Mesenchymal stem cell (in vitro differentiated cells and primary cell): Measurements from ENCODE around the gene PER2.
"Not testable (repeated sequence)": the region's sequence is repeated elsewhere in the genome, so short reads cannot be mapped to it uniquely, and the experiment has no call there.

Experiments used
- DNase-seq: peaks from one replicate; pipeline ENCODE4 v3.0.0-alpha.2; 2013
- H2AFZ ChIP-seq: one replicate; pipeline ENCODE4 v1.6.1; 2013; ENCODE audit warnings: low read depth, mild to moderate bottlenecking, control low read depth, inconsistent platforms, low read length, moderate library complexity
- H2AK5ac ChIP-seq: 2 replicates; pipeline ENCODE4 v1.6.1; 2013; ENCODE audit warnings: low read length, moderate library complexity, mild to moderate bottlenecking, inconsistent platforms; ENCODE audit not compliant: severe bottlenecking
- H2BK120ac ChIP-seq: one replicate; pipeline ENCODE4 v1.6.1; 2013; ENCODE audit warnings: low read depth, mild to moderate bottlenecking, inconsistent platforms, low read length, moderate library complexity
- H2BK12ac ChIP-seq, 2 experiments: one replicate each; pipeline ENCODE4 v1.6.1; 2013; ENCODE audit warnings: inconsistent platforms in 2 of 2, low read length in 2 of 2, mild to moderate bottlenecking in 2 of 2, moderate library complexity in 2 of 2, control low read depth in 1 of 2
- H2BK15ac ChIP-seq: one replicate; pipeline ENCODE4 v1.6.1; 2013; ENCODE audit warnings: mild to moderate bottlenecking, low read depth, inconsistent platforms; ENCODE audit not compliant: poor library complexity, severe bottlenecking
- H2BK5ac ChIP-seq: 2 replicates; pipeline ENCODE4 v1.6.1; 2013; ENCODE audit warnings: low read depth, mild to moderate bottlenecking, low read length, control low read depth, inconsistent platforms; ENCODE audit not compliant: poor library complexity, severe bottlenecking
- H3K14ac ChIP-seq, 2 experiments: one replicate each; pipeline ENCODE4 v1.6.1; 2013; ENCODE audit warnings: inconsistent platforms in 2 of 2, low read length in 2 of 2, control low read depth in 1 of 2, mild to moderate bottlenecking in 1 of 2, moderate library complexity in 1 of 2
- H3K18ac ChIP-seq, 2 experiments: one replicate each; pipeline ENCODE4 v1.6.1; 2013; ENCODE audit warnings: inconsistent platforms in 2 of 2, low read length in 2 of 2, control low read depth in 1 of 2, low read depth in 1 of 2, mild to moderate bottlenecking in 1 of 2
- H3K23ac ChIP-seq, 2 experiments: one replicate each; pipeline ENCODE4 v1.6.1; 2013; ENCODE audit warnings: inconsistent platforms in 2 of 2, low read length in 2 of 2, mild to moderate bottlenecking in 2 of 2, moderate library complexity in 2 of 2, control low read depth in 1 of 2
- H3K27ac ChIP-seq: 2 replicates; pipeline ENCODE4 v1.5.1; 2013; ENCODE audit warnings: mild to moderate bottlenecking, moderate library complexity, low read length, control low read depth, inconsistent platforms; ENCODE audit not compliant: poor library complexity, severe bottlenecking
- H3K27me3 ChIP-seq, 2 experiments: 2 replicates each; pipeline versions ENCODE4 v1.6.1 to v1.7.0; 2013; ENCODE audit warnings: low read length in 2 of 2, mild to moderate bottlenecking in 2 of 2, moderate library complexity in 2 of 2, control low read depth in 1 of 2, inconsistent platforms in 1 of 2; ENCODE audit not compliant: control insufficient read depth in 1 of 2, insufficient read depth in 1 of 2
- H3K36me3 ChIP-seq, 2 experiments: 2 replicates each; pipeline versions ENCODE4 v1.6.1 to v1.7.0; 2013; ENCODE audit warnings: low read length in 2 of 2, control low read depth in 1 of 2, inconsistent platforms in 1 of 2, low read depth in 1 of 2, mild to moderate bottlenecking in 1 of 2; ENCODE audit not compliant: insufficient read depth in 2 of 2, control insufficient read depth in 1 of 2
- H3K4ac ChIP-seq, 2 experiments: one replicate each; pipeline ENCODE4 v1.6.1; 2013; ENCODE audit warnings: inconsistent platforms in 2 of 2, low read length in 2 of 2, mild to moderate bottlenecking in 2 of 2, moderate library complexity in 2 of 2, control low read depth in 1 of 2, low read depth in 1 of 2
- H3K4me1 ChIP-seq: 2 replicates; pipeline ENCODE4 v1.6.1; 2013; ENCODE audit warnings: low read depth, low read length, control low read depth; ENCODE audit not compliant: control insufficient read depth, insufficient read depth
- H3K4me2 ChIP-seq: 2 replicates; pipeline ENCODE4 v1.6.1; 2013; ENCODE audit warnings: low read length, mild to moderate bottlenecking, inconsistent platforms; ENCODE audit not compliant: poor library complexity, severe bottlenecking
- H3K4me3 ChIP-seq, 2 experiments: 2 replicates each; pipeline versions ENCODE4 v1.5.1 to v1.7.0; 2013; ENCODE audit warnings: low read length in 2 of 2, mild to moderate bottlenecking in 2 of 2, control low read depth in 1 of 2, low read depth in 1 of 2; ENCODE audit not compliant: insufficient read depth in 1 of 2
- H3K79me1 ChIP-seq: replicated peaks from 2 replicates; pipeline ENCODE4 v1.6.1; 2013; ENCODE audit warnings: mild to moderate bottlenecking, control low read depth, low read length, inconsistent platforms; ENCODE audit not compliant: poor library complexity, severe bottlenecking
- H3K9ac ChIP-seq: 2 replicates; pipeline ENCODE4 v1.7.0; 2013; ENCODE audit warnings: mild to moderate bottlenecking, low read length, moderate library complexity
- H3K9me3 ChIP-seq: 2 replicates; pipeline ENCODE4 v1.7.0; 2013; ENCODE audit warnings: mild to moderate bottlenecking, low read length; ENCODE audit not compliant: control insufficient read depth
- H4K8ac ChIP-seq: one replicate; pipeline ENCODE4 v1.6.1; 2013; ENCODE audit warnings: inconsistent platforms, mild to moderate bottlenecking, low read length, moderate library complexity
- H4K91ac ChIP-seq: one replicate; pipeline ENCODE4 v1.6.1; 2013; ENCODE audit warnings: mild to moderate bottlenecking, low read length, inconsistent platforms
- WGBS: methylation state at CpG from one replicate; pipeline ENCODE4 v1.1.7; 2013; ENCODE audit warnings: mixed read lengths; 5-methylcytosine and 5-hydroxymethylcytosine counted together

The PER2 gene

DNA sequence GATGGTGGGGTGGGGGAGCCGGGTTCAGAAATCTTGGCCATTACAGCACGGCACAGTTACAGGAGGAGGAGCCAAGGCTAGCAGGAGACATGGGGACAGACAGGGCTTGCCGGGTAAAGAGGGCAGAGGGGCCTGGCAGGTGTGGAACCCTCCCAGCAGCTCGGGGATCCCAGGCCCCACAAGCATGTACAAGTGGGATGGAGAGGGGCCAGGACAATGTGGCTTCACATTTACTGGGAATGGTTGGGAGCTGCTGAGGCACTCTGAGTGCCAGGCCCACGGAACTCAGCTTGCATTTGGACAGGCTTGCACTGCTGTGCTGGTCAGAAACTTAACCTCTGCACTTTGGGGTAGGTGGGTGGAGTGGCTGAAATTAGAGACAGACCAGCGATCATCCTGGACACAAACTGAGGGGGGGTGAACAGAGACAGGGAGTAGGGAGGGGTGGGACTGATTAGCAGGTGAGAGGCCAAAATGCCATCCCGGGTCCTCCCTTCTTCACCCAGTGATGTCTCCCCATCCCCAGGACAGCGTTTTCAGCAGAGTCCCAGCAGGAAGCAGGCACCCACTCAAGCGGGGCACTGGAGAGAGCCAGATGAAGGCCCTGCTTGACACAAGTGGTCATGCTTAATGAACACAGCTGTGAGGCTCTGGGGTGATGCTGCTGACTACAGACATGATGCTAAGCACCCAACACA, 9.6 kb downstream of the PER2 start:
- H2BK12ac ChIP-seq, result no peak overlapping the region
- H2BK15ac ChIP-seq, result no peak overlapping the region
- no peak overlapping the region for H2BK5ac ChIP-seq
- peaks cover 26% of the 10 kb centered on the region for H3K4me1 ChIP-seq
- no peaks in the 10 kb centered on the region for H3K27me3 ChIP-seq
- H3K4me3 ChIP-seq, result no peak overlapping the region
- H4K8ac ChIP-seq, result no peak overlapping the region
- no peaks in the 10 kb centered on the region for H3K9me3 ChIP-seq
- H2AFZ ChIP-seq, result no peak overlapping the region
- H3K9ac ChIP-seq, result no peak overlapping the region
- H3K4ac ChIP-seq, result no peak overlapping the region
- no peak overlapping the region for H2AK5ac ChIP-seq
- H3K27ac ChIP-seq, result no peak overlapping the region
- H3K4me2 ChIP-seq, result no peak overlapping the region
- no peak overlapping the region for H2BK120ac ChIP-seq
- H4K91ac ChIP-seq, result no peak overlapping the region
- no peak for DNase-seq
- no peak overlapping the region for H3K14ac ChIP-seq
- WGBS, result 91% methylated on average over 9 of the region's 9 CpGs
- peaks cover 39% of the 10 kb centered on the region for H3K79me1 ChIP-seq
- H3K36me3 ChIP-seq, result peaks cover 29 to 34% of the 10 kb centered on the region in 2 experiments
- H3K18ac ChIP-seq, result no peak overlapping the region
- H3K23ac ChIP-seq, result no peak overlapping the region

- Histone ChIP-seq H3K23ac (no peak overlapping the region), H3K27me3 (no peaks in the 10 kb centered on the region), H3K4me2 (no peak overlapping the region), H3K27ac (no peak overlapping the region), H3K14ac (no peak overlapping the region), H3K4ac (no peak overlapping the region), H3K4me3 (no peak overlapping the region), H2BK15ac (no peak overlapping the region), H2BK5ac (no peak overlapping the region), H2AK5ac (no peak overlapping the region), H4K8ac (no peak overlapping the region), H3K4me1 (peaks cover 15% of the 10 kb centered on the region), H3K36me3 (peaks cover 29 to 39% of the 10 kb centered on the region in 2 experiments), H3K18ac (no peak overlapping the region), H2BK12ac (no peak overlapping the region), H3K9ac (no peak overlapping the region), H3K9me3 (no peaks in the 10 kb centered on the region), H2BK120ac (no peak overlapping the region), H3K79me1 (peaks cover 30% of the 10 kb centered on the region), H4K91ac (no peak overlapping the region), H2AFZ (no peak overlapping the region)
- no peak for DNase-seq
- WGBS, result 83% methylated on average over 15 of the region's 15 CpGs
Observed at GRCh38 chr2:238277695-238278094, 10.7 kb downstream of the PER2 start.

DNA sequence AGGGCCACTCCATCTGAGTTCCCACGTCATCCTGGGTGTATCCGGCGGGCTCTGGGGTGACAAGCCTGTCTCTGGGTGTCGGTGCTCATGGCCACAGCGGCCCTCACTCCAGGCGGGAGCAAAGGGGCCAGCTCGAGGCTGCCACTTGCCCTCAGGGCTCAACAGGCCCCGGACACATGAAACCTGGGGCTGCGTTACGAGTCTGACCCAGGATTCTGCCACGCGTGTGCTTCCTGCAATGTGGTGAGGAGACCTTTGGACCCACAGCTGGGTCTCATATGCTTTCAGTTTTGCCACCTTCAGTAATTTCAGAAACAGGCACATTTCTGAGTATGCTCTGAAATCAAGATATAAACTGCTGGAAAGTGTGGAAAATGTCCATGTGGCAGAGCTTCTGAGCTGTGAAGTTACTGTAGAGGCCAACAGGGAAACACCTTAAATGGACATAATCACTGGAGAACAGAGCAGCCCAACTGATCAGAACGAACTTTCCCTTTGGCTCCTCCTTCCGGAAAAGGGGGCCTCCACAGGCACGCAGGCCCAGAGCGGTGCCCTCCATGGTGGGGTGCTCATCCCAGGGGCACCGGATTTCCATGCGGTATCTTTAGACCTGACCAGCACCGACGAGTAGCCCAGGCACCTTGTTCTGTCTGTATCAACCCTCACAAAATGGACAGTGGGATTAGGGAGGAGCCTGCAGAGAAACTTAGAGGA, 14.1 kb downstream of the PER2 start:
- peaks cover 49 to 61% of the 10 kb centered on the region in 2 experiments for H3K36me3 ChIP-seq
- peaks cover 8% of the 10 kb centered on the region for H3K4me1 ChIP-seq
- H2BK15ac ChIP-seq, result no peak overlapping the region
- no peak overlapping the region for H2AFZ ChIP-seq
- no peak overlapping the region for H3K9ac ChIP-seq
- H2BK120ac ChIP-seq, result no peak overlapping the region
- H3K4me3 ChIP-seq, result no peak overlapping the region
- H3K4me2 ChIP-seq, result no peak overlapping the region
- no peak overlapping the region for H3K27ac ChIP-seq
- no peaks in the 10 kb centered on the region for H3K27me3 ChIP-seq
- 95% methylated on average over 20 of the region's 20 CpGs for WGBS
- H3K18ac ChIP-seq, result no peak overlapping the region
- no peak overlapping the region for H3K23ac ChIP-seq
- no peak overlapping the region for H3K14ac ChIP-seq
- no peak overlapping the region for H2BK12ac ChIP-seq
- no peak overlapping the region for H2AK5ac ChIP-seq
- DNase-seq, result no peak
- H4K91ac ChIP-seq, result no peak overlapping the region
- H3K4ac ChIP-seq, result no peak overlapping the region
- peaks cover 15% of the 10 kb centered on the region for H3K79me1 ChIP-seq
- no peak overlapping the region for H2BK5ac ChIP-seq
- H4K8ac ChIP-seq, result no peak overlapping the region
- H3K9me3 ChIP-seq, result no peaks in the 10 kb centered on the region

GRCh38 chr2:238273433-238273832, 15.0 kb downstream of the PER2 start:
- H3K27me3 ChIP-seq, DNase-seq, H2BK12ac ChIP-seq, H4K91ac ChIP-seq, H3K14ac ChIP-seq, H2BK15ac ChIP-seq, H3K27ac ChIP-seq, H3K9me3 ChIP-seq, H3K9ac ChIP-seq, H2AK5ac ChIP-seq, H2AFZ ChIP-seq, H3K23ac ChIP-seq, H3K4ac ChIP-seq, H3K18ac ChIP-seq, H3K4me2 ChIP-seq, H3K4me1 ChIP-seq, H2BK120ac ChIP-seq, H4K8ac ChIP-seq, H2BK5ac ChIP-seq, H3K4me3 ChIP-seq: not testable (repeated sequence)
- WGBS, result 91% methylated on average over 4 of the region's 10 CpGs
- Histone ChIP-seq H3K36me3 (peaks cover 51 to 66% of the 10 kb centered on the region in 2 experiments), H3K79me1 (peaks cover 11% of the 10 kb centered on the region)
